ENCODE results near the gene COL5A1.

The COL5A1 gene

DNA sequence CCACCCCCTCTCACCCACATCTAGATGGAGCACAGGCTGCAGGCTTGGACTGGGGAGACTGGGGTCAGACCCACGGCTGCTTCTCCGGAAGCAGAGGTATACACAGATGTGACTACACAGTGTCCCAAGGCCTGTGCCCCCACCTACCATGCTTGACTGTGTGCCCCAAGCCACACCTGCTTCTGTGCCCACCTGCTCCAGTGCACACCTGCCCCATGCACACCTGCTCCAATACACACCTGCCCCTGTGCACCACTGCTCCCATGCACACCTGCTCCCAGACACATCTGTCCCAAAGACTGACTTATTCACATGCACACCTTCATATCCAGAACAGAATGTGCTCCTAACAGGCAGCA, 5.5 kb upstream of the COL5A1 start:
- H3K4me3 ChIP-seq (ENCODE audit: low read depth in 1 of 2, low read length in 1 of 2) = no peak overlapping the region
- TF ChIP-seq, protein P1, sequence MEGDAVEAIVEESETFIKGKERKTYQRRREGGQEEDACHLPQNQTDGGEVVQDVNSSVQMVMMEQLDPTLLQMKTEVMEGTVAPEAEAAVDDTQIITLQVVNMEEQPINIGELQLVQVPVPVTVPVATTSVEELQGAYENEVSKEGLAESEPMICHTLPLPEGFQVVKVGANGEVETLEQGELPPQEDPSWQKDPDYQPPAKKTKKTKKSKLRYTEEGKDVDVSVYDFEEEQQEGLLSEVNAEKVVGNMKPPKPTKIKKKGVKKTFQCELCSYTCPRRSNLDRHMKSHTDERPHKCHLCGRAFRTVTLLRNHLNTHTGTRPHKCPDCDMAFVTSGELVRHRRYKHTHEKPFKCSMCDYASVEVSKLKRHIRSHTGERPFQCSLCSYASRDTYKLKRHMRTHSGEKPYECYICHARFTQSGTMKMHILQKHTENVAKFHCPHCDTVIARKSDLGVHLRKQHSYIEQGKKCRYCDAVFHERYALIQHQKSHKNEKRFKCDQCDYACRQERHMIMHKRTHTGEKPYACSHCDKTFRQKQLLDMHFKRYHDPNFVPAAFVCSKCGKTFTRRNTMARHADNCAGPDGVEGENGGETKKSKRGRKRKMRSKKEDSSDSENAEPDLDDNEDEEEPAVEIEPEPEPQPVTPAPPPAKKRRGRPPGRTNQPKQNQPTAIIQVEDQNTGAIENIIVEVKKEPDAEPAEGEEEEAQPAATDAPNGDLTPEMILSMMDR (IDR thresholded peaks at IDR 0.05) = no peak
- no peak overlapping the region for H3K27ac ChIP-seq
- no peaks in the 10 kb centered on the region for H3K4me1 ChIP-seq (ENCODE audit: control insufficient read depth in 1 of 2, insufficient read depth in 1 of 2, low read depth in 1 of 2, low read length in 1 of 2)
- H3K36me3 ChIP-seq = no peaks in the 10 kb centered on the region
- H3K9me3 ChIP-seq = no peaks in the 10 kb centered on the region
- H3K27me3 ChIP-seq = peaks cover 28% of the 10 kb centered on the region

DNA sequence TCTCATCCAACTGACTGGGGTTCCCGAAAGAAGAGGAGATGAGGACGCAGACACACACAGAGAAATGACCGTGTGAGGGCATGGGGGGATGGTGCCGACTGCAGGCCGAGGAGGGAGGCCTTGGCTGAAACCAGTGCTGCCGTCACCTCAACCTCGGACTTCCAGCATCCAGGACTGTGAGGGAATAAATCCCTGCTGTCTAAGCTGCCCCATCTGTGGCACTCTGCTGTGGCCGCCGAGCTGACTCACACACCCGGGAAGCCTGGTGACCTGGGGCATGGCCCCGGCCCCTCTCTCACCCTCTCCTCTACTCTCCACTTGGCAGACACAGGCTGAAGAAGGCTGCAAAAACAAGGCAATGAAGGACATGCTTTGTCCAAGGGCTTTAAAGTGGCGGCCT, 4.4 kb upstream of the COL5A1 start:
- TF ChIP-seq, protein P1 (IDR thresholded peaks at IDR 0.05) = no peak
- H3K27ac ChIP-seq = no peak overlapping the region
- H3K27me3 ChIP-seq = peaks cover 39% of the 10 kb centered on the region
- no peaks in the 10 kb centered on the region for H3K4me1 ChIP-seq (ENCODE audit: control insufficient read depth in 1 of 2, insufficient read depth in 1 of 2, low read depth in 1 of 2, low read length in 1 of 2)
- no peaks in the 10 kb centered on the region for H3K9me3 ChIP-seq
- no peak overlapping the region for H3K4me3 ChIP-seq (ENCODE audit: low read depth in 1 of 2, low read length in 1 of 2)
- no peaks in the 10 kb centered on the region for H3K36me3 ChIP-seq

DNA sequence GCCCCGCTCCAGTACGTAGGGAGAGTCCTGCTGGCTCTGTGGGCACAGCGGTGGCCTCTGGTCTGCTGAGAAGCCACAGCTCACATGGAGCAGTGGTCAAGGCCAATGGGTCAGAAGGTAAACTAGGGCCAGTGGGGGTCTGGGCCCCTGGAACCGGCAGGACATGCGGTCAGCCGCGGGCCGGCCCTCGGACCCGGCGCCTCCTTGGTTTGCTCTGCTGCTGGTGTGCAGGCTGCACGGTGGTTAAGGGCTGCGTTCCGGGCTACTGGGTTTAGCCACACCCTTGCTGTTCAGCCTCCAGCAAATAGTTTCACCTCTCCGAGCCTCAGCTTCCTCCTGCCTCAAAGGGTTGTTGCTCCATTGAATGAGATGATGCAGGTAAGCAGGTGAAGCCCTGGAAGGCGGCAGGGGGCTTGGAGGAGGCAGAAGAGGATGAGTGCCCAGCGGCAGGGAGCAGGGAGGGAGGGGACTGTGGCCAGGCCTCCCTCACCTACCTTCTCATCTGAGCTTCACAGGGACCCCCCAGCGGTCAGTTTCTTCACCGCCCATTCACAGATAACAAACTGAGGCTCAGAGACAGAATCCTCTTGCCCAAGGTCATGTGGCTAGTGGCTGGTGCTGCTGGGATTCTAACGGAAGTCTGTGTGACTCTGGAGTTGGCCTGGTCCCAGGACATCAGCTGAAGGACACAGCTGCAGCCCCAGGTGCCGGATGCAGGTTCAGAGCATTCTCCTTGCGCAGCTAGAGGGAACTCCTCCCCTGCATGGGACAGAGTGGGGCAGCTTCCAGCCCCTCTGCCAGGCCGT, 3.7 kb upstream of the COL5A1 start:
- Histone ChIP-seq H3K27me3 (peaks cover 46% of the 10 kb centered on the region), H3K27ac (no peak overlapping the region), H3K36me3 (no peaks in the 10 kb centered on the region), H3K9me3 (no peaks in the 10 kb centered on the region), H3K4me3 (ENCODE audit: low read depth in 1 of 2, low read length in 1 of 2) (no peak overlapping the region), H3K4me1 (ENCODE audit: control insufficient read depth in 1 of 2, insufficient read depth in 1 of 2, low read depth in 1 of 2, low read length in 1 of 2) (no peaks in the 10 kb centered on the region)
- TF ChIP-seq, protein P1 (IDR thresholded peaks at IDR 0.05) = no peak

DNA sequence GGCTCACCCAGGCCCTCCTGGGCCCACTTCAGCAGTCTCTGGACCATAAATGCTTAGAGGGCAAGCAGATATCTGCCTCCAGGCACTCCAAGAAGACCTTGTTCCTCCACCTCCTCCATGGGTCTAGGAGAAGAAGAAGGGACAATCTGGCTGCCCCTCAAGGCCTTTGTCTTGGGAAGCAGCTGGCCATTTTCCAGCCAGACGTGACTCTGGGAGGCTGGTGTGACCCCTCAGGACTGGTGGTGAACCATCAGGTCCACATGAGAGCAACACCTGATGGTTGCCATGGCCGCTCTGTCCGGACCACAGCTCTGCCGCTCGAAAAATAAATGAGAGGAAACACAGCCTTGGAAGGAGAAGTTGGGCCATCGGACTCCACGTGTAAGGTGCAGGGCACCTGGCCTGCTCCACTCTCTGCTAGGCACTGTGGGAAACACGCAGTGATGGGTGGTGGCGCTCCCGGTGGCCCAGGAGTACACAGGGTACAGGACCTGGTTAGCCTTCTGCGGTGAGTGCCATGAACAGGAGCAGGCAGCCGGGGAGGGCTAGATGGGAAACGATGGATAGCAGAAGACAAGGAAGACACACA, 3.0 kb upstream of the COL5A1 start:
- Histone ChIP-seq H3K4me3 (ENCODE audit: low read depth in 1 of 2, low read length in 1 of 2) (no peak overlapping the region), H3K4me1 (ENCODE audit: control insufficient read depth in 1 of 2, insufficient read depth in 1 of 2, low read depth in 1 of 2, low read length in 1 of 2) (no peaks in the 10 kb centered on the region)

DNA sequence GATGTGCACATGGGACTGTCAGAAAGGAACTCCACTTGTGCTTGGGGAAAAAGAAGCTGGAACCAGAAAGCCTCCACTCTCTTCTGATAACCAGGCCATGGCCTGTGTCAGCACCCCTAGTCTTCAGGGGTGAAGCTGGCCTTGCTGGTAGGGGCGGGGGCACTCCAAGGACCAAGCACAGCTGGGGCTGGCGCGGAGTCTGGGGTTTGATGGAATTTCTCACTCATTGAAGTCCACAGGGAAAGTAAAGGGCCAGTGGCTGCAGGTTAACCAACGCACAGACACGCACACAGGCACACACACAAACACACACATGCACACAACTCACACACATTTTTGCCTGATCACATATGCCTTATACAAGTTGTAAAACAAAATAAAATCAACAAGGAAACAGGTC, 1.6 kb upstream of the COL5A1 start:
- H3K36me3 ChIP-seq = no peaks in the 10 kb centered on the region
- H3K4me3 ChIP-seq (ENCODE audit: low read depth in 1 of 2, low read length in 1 of 2) = no peak overlapping the region
- no peaks in the 10 kb centered on the region for H3K9me3 ChIP-seq
- TF ChIP-seq, protein P1 (IDR thresholded peaks at IDR 0.05) = no peak
- no peaks in the 10 kb centered on the region for H3K4me1 ChIP-seq (ENCODE audit: control insufficient read depth in 1 of 2, insufficient read depth in 1 of 2, low read depth in 1 of 2, low read length in 1 of 2)
- H3K27me3 ChIP-seq = peaks cover 57% of the 10 kb centered on the region
- H3K27ac ChIP-seq = no peak overlapping the region

More for the DNA sequence above, 3.0 kb upstream of the COL5A1 start:
- Histone ChIP-seq H3K27me3 (peaks cover 53% of the 10 kb centered on the region), H3K36me3 (no peaks in the 10 kb centered on the region), H3K9me3 (no peaks in the 10 kb centered on the region), H3K27ac (no peak overlapping the region)
- TF ChIP-seq, protein P1 (IDR thresholded peaks at IDR 0.05) = no peak

Data from neutrophil (primary cell).